ENCODE data around the gene DDX51. TPM values are rescaled to one million over a fixed set of nuclear protein-coding genes. Genes with fewer than 3 reads are reported as not detected.
A peak's percentile ranks its signal among the peaks of the same experiment; 100 is the strongest.

DDX51 gene
- total and polyA plus RNA-seq, 2 experiments from 2014 or later = 12.4 to 18.3 TPM

- H3K27ac Mint-ChIP-seq = no peak overlapping the region
- H4K20me1 ChIP-seq (replicated peaks; ENCODE audit: insufficient read depth) = no peaks in the 10 kb centered on the region
- H3K36me3 Mint-ChIP-seq (ENCODE audit: low read depth) = peaks cover 6% of the 10 kb centered on the region
- H2AFZ ChIP-seq = no peak overlapping the region
- no peaks in the 10 kb centered on the region for H3K9me2 ChIP-seq (ENCODE audit: insufficient read depth)
- H3K4me3 Mint-ChIP-seq = peak overlapping the region; percentile 82; the same call in 2 of the 3 replicates
- peaks cover 6% of the 10 kb centered on the region for H3K4me1 Mint-ChIP-seq
- peaks cover 33% of the 10 kb centered on the region for H3K27me3 ChIP-seq (ENCODE audit: insufficient read depth)
- H3K27ac ChIP-seq (ENCODE audit: low read depth) = no peak overlapping the region
- H3K4me2 ChIP-seq = no peak overlapping the region
- H3K4me3 ChIP-seq = no peak overlapping the region
- H3K79me2 ChIP-seq (replicated peaks; ENCODE audit: insufficient read depth) = no peaks in the 10 kb centered on the region
- no peaks in the 10 kb centered on the region for H3F3A ChIP-seq (replicated peaks; ENCODE audit: low read depth)
- no peak for ATAC-seq
- DNase-seq (ENCODE audit: low spot score) = no peak
- H3K4me1 ChIP-seq (ENCODE audit: insufficient read depth) = 0 out of 2 replicates have a peak, but pooled peaks cover under 1% of the 10 kb centered on the region
- H3K9me3 Mint-ChIP-seq = peaks cover 17% of the 10 kb centered on the region
- H3K27me3 Mint-ChIP-seq (ENCODE audit: insufficient read depth, low read depth, poor library complexity) = peaks cover 64% of the 10 kb centered on the region
- no peaks in the 10 kb centered on the region for H3K36me3 ChIP-seq (ENCODE audit: insufficient read depth)
- TF ChIP-seq ZNF462 (CRISPR knock-in tag; IDR thresholded peaks at IDR 0.05) (no peak), EZH2phosphoT487 (IDR thresholded peaks at IDR 0.05; ENCODE audit: unreplicated experiment) (no peak), POLR2AphosphoS5 (IDR thresholded peaks at IDR 0.05; ENCODE audit: low read depth) (no peak), JUNB (IDR thresholded peaks at IDR 0.05; ENCODE audit: unreplicated experiment) (no peak), NANOG (IDR thresholded peaks at IDR 0.05; ENCODE audit: borderline replicate concordance) (no peak), ZNF114 (CRISPR knock-in tag; IDR thresholded peaks at IDR 0.05) (no peak), EZH2 (IDR thresholded peaks at IDR 0.05; ENCODE audit: low read depth, unreplicated experiment) (no peak), ZNF331 (CRISPR knock-in tag; IDR thresholded peaks at IDR 0.05; ENCODE audit: low read depth) (no peak), CREB1 (CRISPR knock-in tag; IDR thresholded peaks at IDR 0.05; ENCODE audit: low read depth) (no peak), ETS1 (IDR thresholded peaks at IDR 0.05) (no peak), STAT1 (IDR thresholded peaks at IDR 0.05; ENCODE audit: unreplicated experiment) (no peak), REST (IDR thresholded peaks at IDR 0.05; ENCODE audit: unreplicated experiment) (no peak), CTCF (conservative IDR thresholded peaks at IDR 0.05; ENCODE audit: low read depth in 2 of 2) (no peak)
Measured at GRCh38 chr12:132190834-132191500, 46.8 kb upstream of the DDX51 start.

Measured in GM23338 (cell line).